ES-I3 (cell line): Measurements from ENCODE around the gene JAKMIP2.
"Not testable (repeated sequence)": the region's sequence is repeated elsewhere in the genome, so short reads cannot be mapped to it uniquely, and the experiment has no call there.

ENCODE experiments used
- H3K36me3 ChIP-seq: 2 replicates; pipeline ENCODE4 v1.6.1; 2013; ENCODE audit warnings: mild to moderate bottlenecking, low read length, control low read depth, moderate library complexity; ENCODE audit not compliant: insufficient read depth
- H3K4me1 ChIP-seq: 2 replicates; pipeline ENCODE4 v1.6.1; 2013; ENCODE audit warnings: mild to moderate bottlenecking, control low read depth, low read length; ENCODE audit not compliant: insufficient read depth
- H3K9ac ChIP-seq: 2 replicates; pipeline ENCODE4 v1.6.1; 2013; ENCODE audit warnings: low read depth, mild to moderate bottlenecking, low read length, moderate library complexity
- H3K9me3 ChIP-seq: 2 replicates; pipeline ENCODE4 v1.6.1; 2013; ENCODE audit warnings: mild to moderate bottlenecking, low read length, moderate library complexity; ENCODE audit not compliant: control insufficient read depth, insufficient read depth

JAKMIP2 gene

DNA sequence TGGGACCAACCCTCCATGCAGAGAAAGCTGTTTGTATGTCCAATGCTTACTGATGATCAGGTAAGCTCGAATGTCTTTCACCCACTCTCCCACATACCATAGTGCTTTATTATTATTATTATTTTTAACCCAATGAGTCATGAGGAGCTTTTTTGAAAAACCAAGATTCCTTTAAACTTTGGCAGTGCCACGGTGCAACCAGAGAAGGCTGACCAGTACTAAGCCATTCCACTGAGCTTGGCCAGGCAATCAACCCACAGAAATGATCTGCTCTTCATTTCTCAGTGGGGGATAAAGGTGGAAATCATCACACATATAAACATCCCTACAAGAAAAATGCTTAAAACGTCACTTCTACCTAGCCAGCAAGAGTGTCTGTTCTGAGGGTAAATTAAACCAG, 35.5 kb downstream of the JAKMIP2 start:
- H3K9me3 ChIP-seq: no peaks in the 10 kb centered on the region
- H3K36me3 ChIP-seq: no peaks in the 10 kb centered on the region
- H3K9ac ChIP-seq: no peak overlapping the region
- H3K4me1 ChIP-seq: peaks cover 25% of the 10 kb centered on the region

DNA sequence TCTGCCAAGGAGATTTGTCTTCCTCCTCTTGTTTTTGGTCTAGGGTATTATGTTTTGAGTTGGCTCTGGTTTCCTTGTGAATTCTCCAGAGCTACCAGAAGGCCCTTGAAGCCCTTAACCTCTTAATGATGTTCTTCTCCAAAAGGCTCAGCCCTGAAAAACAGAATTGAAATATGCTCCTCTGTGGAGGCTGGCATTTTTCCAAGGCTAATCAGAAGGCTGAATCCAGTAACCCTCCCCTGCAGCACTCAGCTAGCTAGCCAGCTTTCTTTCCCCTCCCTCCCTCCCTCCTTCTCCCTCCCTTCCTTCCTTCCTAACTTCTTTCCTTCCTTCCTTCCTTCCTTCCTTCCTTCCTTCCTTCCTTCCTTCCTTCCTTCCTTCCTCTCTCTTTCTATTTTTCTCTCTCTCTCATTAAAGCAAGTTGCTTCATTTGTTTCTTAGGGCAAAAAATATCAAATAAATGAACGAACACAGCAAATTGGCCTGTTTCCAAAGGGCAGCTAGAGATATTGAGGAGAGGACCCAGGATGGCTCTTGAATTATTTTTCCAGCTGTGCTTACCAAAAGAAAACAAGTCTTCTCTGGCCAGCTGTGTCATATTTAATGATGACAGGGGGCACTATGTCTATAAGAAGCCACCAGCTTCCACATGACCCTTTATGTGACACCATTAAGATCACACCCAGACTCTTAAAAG, 38.7 kb downstream of the JAKMIP2 start:
- Histone ChIP-seq H3K4me1 (peaks cover 6% of the 10 kb centered on the region; the same call in 1 of the 2 replicates), H3K9me3 (no peaks in the 10 kb centered on the region), H3K9ac (no peak overlapping the region), H3K36me3 (no peaks in the 10 kb centered on the region)

DNA sequence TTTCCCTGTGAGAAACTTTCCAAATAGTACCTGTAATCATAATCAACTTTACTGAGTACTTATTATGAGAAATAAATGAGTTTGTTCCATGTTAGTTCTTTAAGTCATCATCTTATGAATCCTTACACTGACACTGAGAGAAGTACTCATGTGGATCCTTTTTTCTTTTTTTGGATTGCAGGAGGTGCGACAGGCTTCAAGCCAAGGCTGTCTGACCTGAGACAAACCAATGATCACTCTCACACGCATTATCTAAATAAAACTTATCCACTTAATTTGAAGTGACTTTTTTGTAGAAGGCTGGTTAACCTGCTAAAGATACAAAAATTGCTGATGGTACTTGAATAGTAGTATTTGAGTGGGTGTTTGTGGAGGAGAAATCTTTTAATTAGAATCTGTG, 39.5 kb downstream of the JAKMIP2 start:
- H3K9ac ChIP-seq: no peak overlapping the region
- no peaks in the 10 kb centered on the region for H3K9me3 ChIP-seq
- H3K36me3 ChIP-seq: no peaks in the 10 kb centered on the region
- no peaks in the 10 kb centered on the region; the same call in 1 of the 2 replicates for H3K4me1 ChIP-seq

DNA sequence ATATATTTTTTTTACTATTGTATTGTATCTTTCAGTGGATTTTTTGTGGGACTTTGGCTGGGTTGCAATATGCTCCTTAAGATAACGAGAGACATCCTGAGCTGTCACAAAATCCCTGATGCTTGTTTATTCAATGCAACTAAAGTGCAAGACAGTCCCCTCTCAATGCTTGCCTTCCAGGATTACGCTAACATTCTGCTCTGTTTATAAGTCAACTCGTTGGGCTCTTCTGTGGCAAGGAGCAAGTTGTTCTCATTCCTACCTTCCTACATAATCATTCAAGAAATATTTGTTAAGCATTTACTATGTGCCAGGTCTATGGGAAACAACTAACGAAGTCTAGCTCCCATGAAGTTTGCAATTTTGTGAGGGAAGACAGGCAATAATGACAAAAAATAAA, 40.4 kb downstream of the JAKMIP2 start:
- H3K9me3 ChIP-seq: no peaks in the 10 kb centered on the region
- H3K9ac ChIP-seq: no peak overlapping the region
- H3K36me3 ChIP-seq: no peaks in the 10 kb centered on the region
- H3K4me1 ChIP-seq: no peaks in the 10 kb centered on the region

DNA sequence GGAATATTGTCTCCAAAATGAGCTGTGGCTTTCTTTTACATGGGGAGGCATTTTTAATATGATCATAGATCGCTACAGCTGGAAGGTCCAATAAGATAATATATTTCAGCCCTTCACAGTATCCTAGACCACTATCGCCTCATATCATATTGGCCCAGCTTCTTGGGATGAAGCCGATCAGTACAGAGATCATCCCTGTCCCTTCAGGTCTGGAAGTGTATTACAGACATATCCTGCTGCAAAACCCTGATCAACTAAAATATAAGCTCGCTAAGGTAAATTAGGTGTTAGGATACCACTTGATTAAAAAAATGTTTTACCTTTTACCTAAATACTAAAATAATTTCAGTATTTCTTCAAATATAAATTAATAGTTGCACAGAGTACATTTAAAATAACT, 41.7 kb downstream of the JAKMIP2 start:
- no peaks in the 10 kb centered on the region for H3K36me3 ChIP-seq
- no peaks in the 10 kb centered on the region for H3K9me3 ChIP-seq
- H3K9ac ChIP-seq: no peak overlapping the region
- no peaks in the 10 kb centered on the region for H3K4me1 ChIP-seq

DNA sequence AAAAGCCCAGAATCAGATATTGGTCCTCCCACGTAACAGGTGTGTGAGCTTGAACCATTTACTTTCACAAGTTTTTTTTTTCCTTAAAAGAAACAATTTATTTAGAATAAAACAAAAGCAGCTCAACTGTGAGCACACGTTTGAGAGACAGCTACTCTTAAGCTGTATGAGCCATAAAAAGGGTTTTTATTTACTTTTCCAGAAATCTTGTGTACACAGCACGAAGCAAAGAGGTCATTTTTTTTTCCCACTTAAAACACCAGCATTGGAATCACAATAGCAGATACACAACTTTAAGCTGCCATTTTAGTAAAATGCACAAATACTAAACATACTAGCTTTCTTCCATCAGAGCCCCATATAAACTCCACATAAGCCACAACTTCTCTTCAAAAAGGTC, 44.6 kb downstream of the JAKMIP2 start:
- no peaks in the 10 kb centered on the region for H3K9me3 ChIP-seq
- H3K36me3 ChIP-seq: no peaks in the 10 kb centered on the region
- peaks cover 7% of the 10 kb centered on the region; the same call in 1 of the 2 replicates for H3K4me1 ChIP-seq
- H3K9ac ChIP-seq: no peak overlapping the region

DNA sequence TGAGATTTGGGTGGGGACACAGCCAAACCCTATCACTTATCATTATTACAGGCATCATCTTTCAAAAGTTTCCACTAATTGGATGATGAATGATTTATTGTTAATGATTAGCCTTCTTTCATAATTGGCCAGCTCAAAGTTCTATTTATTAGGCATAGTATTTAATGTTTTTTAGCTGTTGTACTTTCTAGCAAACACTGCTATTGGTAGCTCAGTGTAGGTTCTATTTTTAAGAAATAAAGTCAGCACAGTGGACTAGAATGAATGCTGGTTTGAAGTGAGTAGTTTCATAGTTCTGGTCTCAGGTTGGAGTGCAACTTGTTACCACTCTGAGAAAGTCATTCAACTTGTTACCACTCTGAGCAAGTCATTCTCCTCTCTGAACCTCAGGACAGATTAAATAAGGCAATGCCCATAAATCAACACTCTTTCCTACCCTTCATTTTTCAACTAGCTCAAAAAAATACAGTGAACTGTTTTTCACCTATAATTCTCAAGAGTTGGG, 46.9 kb downstream of the JAKMIP2 start:
- peaks cover 12% of the 10 kb centered on the region; the same call in 1 of the 2 replicates for H3K4me1 ChIP-seq
- H3K36me3 ChIP-seq: no peaks in the 10 kb centered on the region
- no peak overlapping the region for H3K9ac ChIP-seq
- H3K9me3 ChIP-seq: no peaks in the 10 kb centered on the region

GRCh38 chr5:147734894-147735293, 47.6 kb downstream of the JAKMIP2 start:
- Histone ChIP-seq H3K36me3 (no peaks in the 10 kb centered on the region), H3K9me3 (no peaks in the 10 kb centered on the region), H3K9ac (no peak overlapping the region), H3K4me1 (peaks cover 12% of the 10 kb centered on the region; the same call in 1 of the 2 replicates)

- no peaks in the 10 kb centered on the region for H3K9me3 ChIP-seq
- no peak overlapping the region for H3K9ac ChIP-seq
- H3K4me1 ChIP-seq: peaks cover 12% of the 10 kb centered on the region; the same call in 1 of the 2 replicates
- H3K36me3 ChIP-seq: no peaks in the 10 kb centered on the region
These were observed 49.5 kb downstream of the JAKMIP2 start for GRCh38 chr5:147733075-147733474.

- Histone ChIP-seq H3K9ac (no peak overlapping the region), H3K36me3 (no peaks in the 10 kb centered on the region), H3K9me3 (no peaks in the 10 kb centered on the region), H3K4me1 (peaks cover 12% of the 10 kb centered on the region; the same call in 1 of the 2 replicates)
These were observed 50.1 kb downstream of the JAKMIP2 start for GRCh38 chr5:147732291-147732883.

GRCh38 chr5:147731431-147732290, 50.9 kb downstream of the JAKMIP2 start:
- Histone ChIP-seq H3K36me3 (no peaks in the 10 kb centered on the region), H3K9me3 (no peaks in the 10 kb centered on the region), H3K9ac (no peak overlapping the region), H3K4me1 (peaks cover 12% of the 10 kb centered on the region; the same call in 1 of the 2 replicates)

GRCh38 chr5:147727200-147727599, 55.3 kb downstream of the JAKMIP2 start:
- peaks cover 5% of the 10 kb centered on the region; the same call in 1 of the 2 replicates for H3K4me1 ChIP-seq
- no peak overlapping the region for H3K9ac ChIP-seq
- H3K36me3 ChIP-seq: no peaks in the 10 kb centered on the region
- H3K9me3 ChIP-seq: no peaks in the 10 kb centered on the region

DNA sequence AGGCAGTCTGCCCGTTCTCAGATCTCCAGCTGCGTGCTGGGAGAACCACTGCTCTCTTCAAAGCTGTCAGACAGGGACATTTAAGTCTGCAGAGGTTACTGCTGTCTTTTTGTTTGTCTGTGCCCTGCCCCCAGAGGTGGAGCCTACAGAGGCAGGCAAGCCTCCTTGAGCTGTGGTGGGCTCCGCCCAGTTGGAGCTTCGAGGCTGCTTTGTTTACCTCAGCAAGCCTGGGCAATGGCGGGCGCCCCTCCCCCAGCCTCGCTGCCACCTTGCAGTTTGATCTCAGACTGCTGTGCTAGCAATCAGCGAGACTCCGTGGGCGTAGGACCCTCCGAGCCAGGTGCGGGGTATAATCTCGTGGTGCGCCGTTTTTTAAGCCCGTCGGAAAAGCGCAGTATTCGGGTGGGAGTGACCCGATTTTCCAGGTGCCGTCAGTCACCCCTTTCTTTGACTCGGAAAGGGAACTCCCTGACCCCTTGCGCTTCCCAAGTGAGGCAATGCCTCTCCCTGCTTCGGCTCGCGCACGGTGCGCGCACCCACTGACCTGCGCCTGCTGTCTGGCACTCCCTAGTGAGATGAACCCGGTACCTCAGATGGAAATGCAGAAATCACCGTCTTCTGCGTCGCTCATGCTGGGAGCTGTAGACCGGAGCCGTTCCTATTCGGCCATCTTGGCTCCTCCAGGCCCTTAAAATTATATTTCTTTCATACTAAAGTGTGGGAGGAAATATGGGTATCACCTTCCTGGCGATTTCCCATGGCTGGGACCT, 61.2 kb downstream of the JAKMIP2 start:
- not testable (repeated sequence) for H3K9me3 ChIP-seq, H3K36me3 ChIP-seq, H3K4me1 ChIP-seq
- peak overlapping the region; percentile 58 for H3K9ac ChIP-seq
